GM12891 (cell line): ENCODE measurements around the gene COL7A1.

Experiments
- POLR2A ChIP-seq: IDR thresholded peaks from 2 replicates; pipeline ENCODE4 v1.6.1; 2011; ENCODE audit warnings: low read depth, low read length, control low read depth
- POLR2AphosphoS5 ChIP-seq: IDR thresholded peaks from 2 replicates; pipeline ENCODE4 v1.6.1; 2011; ENCODE audit warnings: low read depth, low read length, control low read depth
- POU2F2 ChIP-seq: IDR thresholded peaks from 2 replicates; pipeline ENCODE4 v1.6.1; 2011; ENCODE audit warnings: low read depth, mild to moderate bottlenecking, control low read depth, low read length, moderate library complexity
- SPI1 ChIP-seq: IDR thresholded peaks from 2 replicates; pipeline ENCODE4 v1.6.1; 2011; ENCODE audit warnings: low read depth, low read length, control low read depth

GRCh38 chr3:48641396-48641795, 46.3 kb upstream of the COL7A1 start:
- TF ChIP-seq POLR2AphosphoS5 = no peak
- no peak for TF ChIP-seq POLR2A
- TF ChIP-seq POU2F2 = no peak
- no peak for TF ChIP-seq SPI1
